HFFc6 (cell line): ENCODE data around the gene IRF2BP1. TPM values are rescaled to one million over a fixed set of nuclear protein-coding genes. Genes with fewer than 3 reads are reported as not detected.

Source experiments
- DNase-seq: peaks from one replicate; pipeline ENCODE4 v3.0.0-alpha.2; 2018
- H3K27ac Mint-ChIP-seq: 2 replicates; pipeline ENCODE4 v1.8.0; 2020; ENCODE audit warnings: mild to moderate bottlenecking, mixed read lengths
- H3K27me3 Mint-ChIP-seq: 2 replicates; pipeline ENCODE4 v1.8.0; 2021; ENCODE audit warnings: mild to moderate bottlenecking, moderate library complexity, mixed read lengths; ENCODE audit not compliant: insufficient read depth
- H3K36me3 Mint-ChIP-seq: 2 replicates; pipeline ENCODE4 v1.8.0; 2021; ENCODE audit warnings: low read depth, mixed read lengths
- H3K4me1 Mint-ChIP-seq: 2 replicates; pipeline ENCODE4 v1.8.0; 2020; ENCODE audit warnings: low read depth, mixed read lengths
- H3K4me3 Mint-ChIP-seq: 2 replicates; pipeline ENCODE4 v1.8.0; 2020; ENCODE audit warnings: mild to moderate bottlenecking, moderate library complexity, mixed read lengths
- H3K9me3 Mint-ChIP-seq: 2 replicates; pipeline ENCODE4 v1.8.0; 2020; ENCODE audit warnings: mild to moderate bottlenecking, mixed read lengths
- CTCF ChIP-seq: fragments of 200-600 bp; sonication (generic); IDR thresholded peaks from 2 replicates; pipeline ENCODE4 v1.5.0; 2021; ENCODE audit warnings: antibody characterized with exemption, mild to moderate bottlenecking
- total RNA-seq, 6 experiments: library from RNA; stranded (reverse); fragmentation: NEBNext Ultra II Directional; extraction: Animal tissue kit (Norgen Biotek cat#: 25700); gene quantifications; 2 replicates in 1 of 6; 3 replicates in 5 of 6; pipeline ENCODE4 v1.2.3, GENCODE V29; 2021

Gene IRF2BP1
- total RNA-seq, 6 experiments from 2014 or later: 19.3 to 25.0 (median 21.8) TPM

- Mint-ChIP-seq H3K4me3 (peak within 1 kb of the TSS; percentile 99), H3K36me3 (peaks cover 14% of the 10 kb centered on the region), H3K27ac (peak within 1 kb of the TSS; percentile 99), H3K4me1 (peaks cover 9% of the 10 kb centered on the region; the same call in 1 of the 2 replicates), H3K9me3 (no peaks in the 10 kb centered on the region), H3K27me3 (peaks cover 39% of the 10 kb centered on the region)
- no peak for DNase-seq
- peak; percentile 71 for TF ChIP-seq CTCF
Measured at GRCh38 chr19:45863840-45864628, 21.9 kb downstream of the IRF2BP1 start, which contains the start of gene FOXA3. Gene FOXA3 (plus strand): TSS chr19:45864326. CDS start chr19:45864457, 131 bp downstream.

GRCh38 chr19:45863335-45863839 lies 22.6 kb downstream of the IRF2BP1 start:
- H3K27ac Mint-ChIP-seq: peak overlapping the region; percentile 99
- peak overlapping the region; percentile 99 for H3K4me3 Mint-ChIP-seq
- H3K27me3 Mint-ChIP-seq: peaks cover 39% of the 10 kb centered on the region
- peaks cover 19% of the 10 kb centered on the region for H3K36me3 Mint-ChIP-seq
- TF ChIP-seq CTCF: no peak
- H3K9me3 Mint-ChIP-seq: no peaks in the 10 kb centered on the region
- DNase-seq: no peak
- peaks cover 9% of the 10 kb centered on the region; the same call in 1 of the 2 replicates for H3K4me1 Mint-ChIP-seq

- peaks cover 23% of the 10 kb centered on the region for H3K36me3 Mint-ChIP-seq
- peaks cover 9% of the 10 kb centered on the region; the same call in 1 of the 2 replicates for H3K4me1 Mint-ChIP-seq
- H3K9me3 Mint-ChIP-seq: no peaks in the 10 kb centered on the region
- H3K4me3 Mint-ChIP-seq: peak within 1 kb of the TSS; percentile 99
- H3K27ac Mint-ChIP-seq: peak within 1 kb of the TSS; percentile 99
- peak; percentile 99 for DNase-seq
- peaks cover 39% of the 10 kb centered on the region for H3K27me3 Mint-ChIP-seq
- TF ChIP-seq CTCF: no peak
Measured at GRCh38 chr19:45862564-45863334, 23.2 kb downstream of the IRF2BP1 start, which contains the start of gene SYMPK. Gene SYMPK (minus strand): TSS chr19:45863147. CDS start chr19:45854495, 8,652 bp downstream.

- peak overlapping the region; percentile 99 for H3K4me3 Mint-ChIP-seq
- H3K4me1 Mint-ChIP-seq: peaks cover 9% of the 10 kb centered on the region; the same call in 1 of the 2 replicates
- no peaks in the 10 kb centered on the region for H3K9me3 Mint-ChIP-seq
- DNase-seq: no peak
- H3K36me3 Mint-ChIP-seq: peaks cover 23% of the 10 kb centered on the region
- peak overlapping the region; percentile 99 for H3K27ac Mint-ChIP-seq
- TF ChIP-seq CTCF: no peak; the same call in 1 of the 2 replicates
- peaks cover 37% of the 10 kb centered on the region for H3K27me3 Mint-ChIP-seq
Measured at GRCh38 chr19:45862271-45862563, 23.7 kb downstream of the IRF2BP1 start.

- no peak for TF ChIP-seq CTCF
- peak overlapping the region; percentile 99 for H3K4me3 Mint-ChIP-seq
- H3K4me1 Mint-ChIP-seq: peaks cover 9% of the 10 kb centered on the region; the same call in 1 of the 2 replicates
- DNase-seq: no peak
- peaks cover 23% of the 10 kb centered on the region for H3K27me3 Mint-ChIP-seq
- peaks cover 23% of the 10 kb centered on the region for H3K36me3 Mint-ChIP-seq
- H3K27ac Mint-ChIP-seq: no peak overlapping the region; the same call in 1 of the 2 replicates
- no peaks in the 10 kb centered on the region for H3K9me3 Mint-ChIP-seq
Measured at GRCh38 chr19:45860359-45861259, 25.3 kb downstream of the IRF2BP1 start.
